Activated CD4-positive, alpha-beta T cell treated with anti-CD3 and anti-CD28 coated beads for 24 hours (primary cell): ENCODE measurements around the gene EEFSEC.

Experiments
- DNase-seq, 2 donors: peaks; one replicate each; pipeline ENCODE4 v3.0.0-alpha.2; 2020; ENCODE audit warnings: low read depth in 2 of 2

EEFSEC gene

GRCh38 chr3:128426128-128426921 is 273.0 kb downstream of the EEFSEC start:
- peak; percentile 44 to 48 for DNase-seq

- no peak for DNase-seq
These were observed 274.0 kb downstream of the EEFSEC start for GRCh38 chr3:128427175-128427857.

- DNase-seq, result no peak
These were observed 274.9 kb downstream of the EEFSEC start for GRCh38 chr3:128427872-128428822.

- no peak for DNase-seq
These were observed 276.0 kb downstream of the EEFSEC start for GRCh38 chr3:128429275-128429674.

GRCh38 chr3:128429751-128430150 is 276.5 kb downstream of the EEFSEC start:
- no peak for DNase-seq

GRCh38 chr3:128430301-128430700 is 277.0 kb downstream of the EEFSEC start:
- DNase-seq, result no peak

- no peak for DNase-seq
These were observed 277.4 kb downstream of the EEFSEC start for GRCh38 chr3:128430731-128431130.

- DNase-seq, result no peak
These were observed 278.6 kb downstream of the EEFSEC start for GRCh38 chr3:128431803-128432300.

- no peak for DNase-seq
These were observed 279.2 kb downstream of the EEFSEC start for GRCh38 chr3:128432301-128432970.

GRCh38 chr3:128432971-128433836 is 279.9 kb downstream of the EEFSEC start:
- DNase-seq, result no peak

GRCh38 chr3:128433837-128434165 is 280.5 kb downstream of the EEFSEC start:
- no peak for DNase-seq

- DNase-seq, result no peak
These were observed 281.2 kb downstream of the EEFSEC start for GRCh38 chr3:128434524-128434923.

GRCh38 chr3:128435058-128435457 is 281.8 kb downstream of the EEFSEC start:
- DNase-seq, result no peak

GRCh38 chr3:128435561-128435960 is 282.3 kb downstream of the EEFSEC start:
- no peak for DNase-seq

- no peak for DNase-seq
These were observed 282.9 kb downstream of the EEFSEC start for GRCh38 chr3:128436214-128436613.

GRCh38 chr3:128438488-128439072 is 285.3 kb downstream of the EEFSEC start:
- DNase-seq, result no peak

GRCh38 chr3:128439226-128439625 is 285.9 kb downstream of the EEFSEC start:
- DNase-seq, result no peak

GRCh38 chr3:128442070-128442469 is 288.8 kb downstream of the EEFSEC start:
- no peak for DNase-seq

GRCh38 chr3:128442949-128443348 is 289.7 kb downstream of the EEFSEC start:
- DNase-seq, result no peak

GRCh38 chr3:128443771-128444170 is 290.5 kb downstream of the EEFSEC start:
- DNase-seq, result no peak
